ENCODE data around the gene TPK1. TPM values are rescaled to one million over a fixed set of nuclear protein-coding genes. Genes with fewer than 3 reads are reported as not detected.

The TPK1 gene
- total RNA-seq, 1 experiment from 2014 or later, result 3.1 TPM

GRCh38 chr7:144436500-144436899, 399.4 kb downstream of the TPK1 start:
- Histone ChIP-seq H3K4me1 (ENCODE audit: insufficient read depth, low read length) (no peaks in the 10 kb centered on the region), H3K23ac (ENCODE audit: insufficient read length, low read depth, low read length) (no peak overlapping the region), H2BK120ac (ENCODE audit: low read depth, low read length, poor library complexity, severe bottlenecking) (no peak overlapping the region), H3K4me2 (ENCODE audit: insufficient read depth, insufficient read length, low read length) (no peak overlapping the region), H4K20me1 (ENCODE audit: control insufficient read depth, insufficient read depth, insufficient read length) (peaks cover 2% of the 10 kb centered on the region), H2BK5ac (ENCODE audit: insufficient read length, low read length) (no peak overlapping the region), H4K5ac (ENCODE audit: insufficient read length, low read depth, low read length) (no peak overlapping the region), H3K56ac (ENCODE audit: insufficient read length, low read depth, low read length) (no peak overlapping the region), H2BK20ac (ENCODE audit: low read depth, low read length, poor library complexity, severe bottlenecking) (no peak overlapping the region), H3T11ph (ENCODE audit: low read length) (no peak overlapping the region), H3K23me2 (ENCODE audit: insufficient read length, low read depth, low read length, poor library complexity, severe bottlenecking) (no peaks in the 10 kb centered on the region), H2BK15ac (ENCODE audit: low read depth, low read length) (no peak overlapping the region), H3K4ac (ENCODE audit: low read depth, low read length) (no peak overlapping the region), H3K27me3 (ENCODE audit: insufficient read depth, low read length) (no peaks in the 10 kb centered on the region), H2AFZ (ENCODE audit: low read length) (no peak overlapping the region), H3K79me2 (ENCODE audit: insufficient read depth, low read length) (no peaks in the 10 kb centered on the region), H3K14ac (ENCODE audit: insufficient read depth, low read length) (no peak overlapping the region), H4K8ac (replicated peaks; ENCODE audit: insufficient read length, low read depth, low read length) (no peak overlapping the region), H4K91ac (ENCODE audit: insufficient read length, low read depth, low read length) (no peak overlapping the region), H2AK5ac (ENCODE audit: insufficient read length, low read length) (no peak overlapping the region), H3K79me1 (ENCODE audit: insufficient read depth, low read depth, low read length, poor library complexity, severe bottlenecking) (no peaks in the 10 kb centered on the region), H3K27ac (ENCODE audit: insufficient read length, low read depth, low read length) (no peak overlapping the region), H2BK12ac (ENCODE audit: insufficient read length, low read depth, low read length) (no peak overlapping the region), H3K9ac (ENCODE audit: extremely low read depth, insufficient read length, low read length) (no peak overlapping the region), H3K9me3 (ENCODE audit: control insufficient read depth, low read depth, low read length) (no peaks in the 10 kb centered on the region), H3K18ac (ENCODE audit: insufficient read length, low read depth, low read length) (no peak overlapping the region)
- WGBS (ENCODE audit: extremely low coverage, insufficient read length, low lambda C conversion rate), result no CpG with 5 or more reads among the region's 9 CpGs
- peaks cover 0 to 6% of the 10 kb centered on the region in 2 experiments; a peak in 2 of 4 replicates for H3K4me1 Mint-ChIP-seq
- no peaks in the 10 kb centered on the region; a peak in 1 of 5 replicates for H3K9me3 Mint-ChIP-seq
- no peaks in the 10 kb centered on the region for H3K36me3 Mint-ChIP-seq (ENCODE audit: insufficient read depth in 1 of 3, low read depth in 3 of 3)
- DNase-seq, result no peak
- no peak overlapping the region for H3K27ac Mint-ChIP-seq
- no peaks in the 10 kb centered on the region for H3K27me3 Mint-ChIP-seq (ENCODE audit: low read depth)
- TF ChIP-seq, protein P1, sequence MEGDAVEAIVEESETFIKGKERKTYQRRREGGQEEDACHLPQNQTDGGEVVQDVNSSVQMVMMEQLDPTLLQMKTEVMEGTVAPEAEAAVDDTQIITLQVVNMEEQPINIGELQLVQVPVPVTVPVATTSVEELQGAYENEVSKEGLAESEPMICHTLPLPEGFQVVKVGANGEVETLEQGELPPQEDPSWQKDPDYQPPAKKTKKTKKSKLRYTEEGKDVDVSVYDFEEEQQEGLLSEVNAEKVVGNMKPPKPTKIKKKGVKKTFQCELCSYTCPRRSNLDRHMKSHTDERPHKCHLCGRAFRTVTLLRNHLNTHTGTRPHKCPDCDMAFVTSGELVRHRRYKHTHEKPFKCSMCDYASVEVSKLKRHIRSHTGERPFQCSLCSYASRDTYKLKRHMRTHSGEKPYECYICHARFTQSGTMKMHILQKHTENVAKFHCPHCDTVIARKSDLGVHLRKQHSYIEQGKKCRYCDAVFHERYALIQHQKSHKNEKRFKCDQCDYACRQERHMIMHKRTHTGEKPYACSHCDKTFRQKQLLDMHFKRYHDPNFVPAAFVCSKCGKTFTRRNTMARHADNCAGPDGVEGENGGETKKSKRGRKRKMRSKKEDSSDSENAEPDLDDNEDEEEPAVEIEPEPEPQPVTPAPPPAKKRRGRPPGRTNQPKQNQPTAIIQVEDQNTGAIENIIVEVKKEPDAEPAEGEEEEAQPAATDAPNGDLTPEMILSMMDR (conservative IDR thresholded peaks at IDR 0.05), result no peak
- no peak overlapping the region for H3K4me3 Mint-ChIP-seq

Measured in H9 (cell line).